ENCODE data around the gene C9orf50.
"Not testable (repeated sequence)": the region's sequence is repeated elsewhere in the genome, so short reads cannot be mapped to it uniquely, and the experiment has no call there.

The C9orf50 gene

GRCh38 chr9:129648092-129648763, 27.3 kb upstream of the C9orf50 start:
- in situ Hi-C loops (cut with HindIII; ENCODE audit: low sequenced_read_pairs): no loop called here

GRCh38 chr9:129647635-129648034, 26.7 kb upstream of the C9orf50 start:
- in situ Hi-C loops (cut with HindIII; ENCODE audit: low sequenced_read_pairs): no loop called here

- in situ Hi-C loops (cut with HindIII; ENCODE audit: low sequenced_read_pairs): no loop called here
These were observed 25.8 kb upstream of the C9orf50 start for GRCh38 chr9:129646654-129647053.

- in situ Hi-C loops (cut with HindIII; ENCODE audit: low sequenced_read_pairs): no loop called here
These were observed 25.4 kb upstream of the C9orf50 start for GRCh38 chr9:129646252-129646651.

GRCh38 chr9:129644902-129645301, 24.0 kb upstream of the C9orf50 start:
- in situ Hi-C loops (cut with HindIII; ENCODE audit: low sequenced_read_pairs): no loop called here

GRCh38 chr9:129644365-129644764, 23.5 kb upstream of the C9orf50 start:
- in situ Hi-C loops (cut with HindIII; ENCODE audit: low sequenced_read_pairs): no loop called here

GRCh38 chr9:129643706-129644105, 22.8 kb upstream of the C9orf50 start:
- in situ Hi-C loops (cut with HindIII; ENCODE audit: low sequenced_read_pairs): no loop called here

GRCh38 chr9:129641750-129642585, 21.1 kb upstream of the C9orf50 start, which contains the start of gene ASB6:
Gene ASB6, minus strand, starts transcription at chr9:129642151. Its CDS starts 152 bp downstream, at chr9:129641999.
- in situ Hi-C loops (cut with HindIII; ENCODE audit: low sequenced_read_pairs): no loop called here

GRCh38 chr9:129640871-129641749, 20.2 kb upstream of the C9orf50 start:
- in situ Hi-C loops (cut with HindIII; ENCODE audit: low sequenced_read_pairs): no loop called here

GRCh38 chr9:129640086-129640870, 19.4 kb upstream of the C9orf50 start:
- in situ Hi-C loops (cut with HindIII; ENCODE audit: low sequenced_read_pairs): no loop called here

- in situ Hi-C loops (cut with HindIII; ENCODE audit: low sequenced_read_pairs): no loop called here
These were observed 18.8 kb upstream of the C9orf50 start for GRCh38 chr9:129639756-129640085.

- in situ Hi-C loops (cut with HindIII; ENCODE audit: low sequenced_read_pairs): no loop called here
These were observed 18.2 kb upstream of the C9orf50 start for GRCh38 chr9:129639034-129639630.

GRCh38 chr9:129637673-129638439, 17.0 kb upstream of the C9orf50 start:
- in situ Hi-C loops (cut with HindIII; ENCODE audit: low sequenced_read_pairs): no loop called here

- in situ Hi-C loops (cut with HindIII; ENCODE audit: low sequenced_read_pairs): no loop called here
These were observed 16.2 kb upstream of the C9orf50 start for GRCh38 chr9:129637102-129637501.

- in situ Hi-C loops (cut with HindIII; ENCODE audit: low sequenced_read_pairs): not testable (repeated sequence)
These were observed 15.4 kb upstream of the C9orf50 start for GRCh38 chr9:129636343-129636742.

GRCh38 chr9:129635099-129636065, 14.5 kb upstream of the C9orf50 start:
- in situ Hi-C loops (cut with HindIII; ENCODE audit: low sequenced_read_pairs): no loop called here

GRCh38 chr9:129633848-129634247, 12.9 kb upstream of the C9orf50 start:
- in situ Hi-C loops (cut with HindIII; ENCODE audit: low sequenced_read_pairs): loop anchor here (5.0 kb wide), 1 partner anchor 93 kb away; no protein-coding TSS in a partner anchor

GRCh38 chr9:129633207-129633606, 12.3 kb upstream of the C9orf50 start:
- in situ Hi-C loops (cut with HindIII; ENCODE audit: low sequenced_read_pairs): loop anchor here (5.0 kb wide), 1 partner anchor 94 kb away; no protein-coding TSS in a partner anchor
